ENCODE results near the gene TMEM163.
"Not testable (repeated sequence)": the region's sequence is repeated elsewhere in the genome, so short reads cannot be mapped to it uniquely, and the experiment has no call there.

The TMEM163 gene

DNA sequence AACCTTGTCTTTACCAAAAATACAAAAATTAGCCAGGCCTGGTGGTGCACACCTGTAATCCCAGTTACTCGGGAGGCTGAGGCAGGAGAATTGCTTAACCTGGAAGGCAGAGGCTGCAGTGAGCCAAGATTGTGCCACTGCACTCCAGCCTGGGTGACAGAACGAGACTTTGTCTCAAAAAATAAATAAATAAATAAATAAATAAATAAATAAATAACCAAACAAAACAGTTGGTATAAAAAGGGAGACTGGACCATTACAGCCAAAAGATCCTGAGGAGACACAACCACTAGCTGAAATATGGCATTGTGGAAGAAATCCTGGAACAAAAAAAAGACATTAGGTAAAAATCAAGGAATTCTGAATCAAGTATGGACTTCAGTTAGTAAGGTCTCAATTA lies 4.9 kb upstream of the TMEM163 start:
- not testable (repeated sequence) for DNase-seq (ENCODE audit: low read depth in 2 of 2)

DNA sequence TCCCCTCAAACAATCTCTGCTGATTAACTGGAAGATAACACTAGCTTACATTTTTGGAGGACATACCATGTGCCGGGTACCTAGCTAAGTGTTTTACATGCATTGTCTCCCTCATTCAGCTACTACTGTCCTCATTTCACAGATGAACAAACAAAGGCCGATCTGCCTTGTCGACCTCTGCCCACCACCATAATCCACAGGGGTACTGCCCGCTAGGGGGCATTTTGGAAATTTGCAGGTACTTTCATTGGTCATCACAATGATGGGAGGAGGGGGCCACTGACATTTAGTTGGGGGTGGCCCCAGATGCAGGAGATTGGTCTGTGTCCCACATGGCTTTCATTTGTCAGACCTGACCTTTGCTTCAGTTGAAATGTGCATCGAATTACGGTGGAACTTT lies 3.9 kb upstream of the TMEM163 start:
- DNase-seq (ENCODE audit: low read depth in 2 of 2): no peak

DNA sequence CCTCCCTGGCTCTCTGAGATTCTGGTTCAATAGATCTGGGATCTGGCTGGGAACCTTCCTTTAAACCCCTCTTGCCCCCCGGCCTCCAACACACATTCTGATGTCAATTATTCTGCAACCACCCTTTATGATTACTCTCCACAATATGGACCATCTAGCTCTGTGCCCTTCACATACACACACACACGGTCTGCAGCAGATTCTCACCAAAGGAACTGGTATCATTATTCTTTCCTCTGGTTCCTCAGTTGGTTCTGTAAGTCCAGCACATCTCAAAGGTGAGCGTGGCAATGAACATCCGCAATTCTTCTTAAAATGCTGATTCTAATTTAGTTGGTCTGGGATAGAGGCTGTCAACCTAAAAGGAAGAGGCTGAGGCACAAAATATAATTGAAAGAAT lies 2.8 kb upstream of the TMEM163 start:
- no peak for DNase-seq (ENCODE audit: low read depth in 2 of 2)

DNA sequence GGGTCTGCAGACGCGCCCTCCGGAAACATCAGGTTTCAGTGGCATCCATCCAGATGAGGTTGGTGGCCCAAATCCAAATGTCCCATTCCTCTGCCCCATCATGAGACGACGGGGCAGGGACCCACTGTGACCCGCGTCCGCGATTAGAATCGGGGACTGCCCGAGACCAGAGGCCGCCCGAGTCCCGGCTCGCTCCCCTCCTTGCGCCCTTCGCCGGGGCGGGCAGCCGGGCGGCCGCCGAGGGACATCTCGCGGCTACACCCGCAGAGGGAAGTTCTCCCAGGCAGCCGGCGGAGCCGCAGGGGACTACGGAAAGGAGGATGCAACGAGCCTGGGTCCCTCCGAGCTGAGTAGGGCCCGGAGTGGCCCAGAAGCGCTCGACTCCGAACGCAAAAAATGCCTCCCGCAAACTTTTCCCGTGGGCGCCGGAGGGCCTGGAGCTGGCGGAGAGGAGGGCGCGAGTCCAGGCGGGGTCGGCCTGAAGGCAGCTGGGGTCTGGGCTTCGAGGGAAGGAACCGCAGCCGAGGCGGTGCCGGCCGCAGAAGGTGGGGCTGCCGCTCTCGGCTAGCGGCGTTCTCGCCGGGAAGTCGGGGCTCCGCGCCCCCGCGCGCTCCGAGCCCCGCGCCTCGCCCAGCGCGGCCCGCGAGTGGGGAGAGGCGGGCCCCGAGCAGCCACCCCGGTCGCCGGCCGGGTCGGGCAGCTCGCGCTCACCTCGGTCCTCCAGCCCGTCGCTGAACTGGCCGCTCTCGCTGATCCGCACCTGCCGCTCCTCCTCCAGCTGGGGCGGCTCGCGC lies 580 bp downstream of the TMEM163 start:
- no peak for DNase-seq (ENCODE audit: low read depth in 2 of 2)

DNA sequence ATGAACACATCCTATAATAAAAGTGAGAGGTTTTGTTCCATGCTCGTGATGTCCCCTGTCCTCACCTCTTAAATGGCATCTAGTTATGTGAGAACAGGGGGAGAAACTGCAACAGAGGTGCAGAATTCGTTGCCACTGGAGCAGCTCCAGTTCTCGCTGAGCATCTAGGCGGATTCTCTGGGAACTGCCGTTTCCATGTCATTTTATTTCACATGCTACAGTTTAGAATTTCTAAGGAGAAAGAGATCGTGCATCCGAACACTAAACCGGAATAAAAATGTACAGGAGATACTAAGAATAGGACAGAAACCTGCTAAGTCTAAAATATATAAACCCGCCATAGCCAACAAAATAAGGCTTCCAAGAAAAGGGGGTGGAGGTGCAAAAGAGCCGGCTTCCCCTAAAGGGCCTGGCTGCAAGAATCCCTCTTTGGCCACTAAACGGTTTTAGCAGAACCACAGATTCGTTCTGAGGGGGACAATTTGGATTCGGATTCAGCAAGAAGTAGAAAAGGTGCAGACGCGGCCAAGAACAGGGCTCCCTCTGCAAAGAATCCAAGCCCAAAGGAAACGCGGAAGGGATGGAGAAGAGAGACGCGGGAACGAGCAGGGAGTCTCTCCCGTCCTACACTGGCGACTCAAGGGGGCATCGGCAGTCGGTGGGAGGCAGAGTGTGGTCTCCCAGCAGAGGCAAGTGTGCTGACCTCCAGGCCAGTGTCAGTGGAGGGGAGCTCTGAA lies 1.3 kb downstream of the TMEM163 start:
- no peak for DNase-seq (ENCODE audit: low read depth in 2 of 2)

DNA sequence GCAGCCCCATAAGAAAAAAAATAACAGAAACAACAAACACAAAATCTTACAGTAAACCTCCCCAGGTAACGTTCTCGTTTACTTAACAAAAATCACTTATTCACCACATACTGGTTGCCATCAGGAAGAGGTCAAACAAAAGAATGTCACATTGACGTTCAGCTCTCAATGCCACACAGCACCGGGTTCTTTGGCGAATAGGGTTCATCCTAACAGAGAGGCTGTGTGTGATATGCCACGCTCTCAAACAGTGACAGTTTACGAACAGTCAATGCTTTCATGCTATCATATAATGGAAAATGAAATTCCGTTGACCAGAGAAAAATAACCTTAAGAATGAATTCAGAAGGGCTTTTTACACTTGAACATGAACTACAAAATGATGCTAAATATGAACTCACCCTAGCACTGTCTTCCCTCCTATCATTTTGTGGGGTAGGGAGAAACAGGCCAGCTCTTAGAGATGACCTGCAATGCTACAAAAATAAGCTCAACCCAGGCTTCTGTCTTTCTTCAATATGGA lies 2.0 kb downstream of the TMEM163 start:
- DNase-seq (ENCODE audit: low read depth in 2 of 2): no peak

DNA sequence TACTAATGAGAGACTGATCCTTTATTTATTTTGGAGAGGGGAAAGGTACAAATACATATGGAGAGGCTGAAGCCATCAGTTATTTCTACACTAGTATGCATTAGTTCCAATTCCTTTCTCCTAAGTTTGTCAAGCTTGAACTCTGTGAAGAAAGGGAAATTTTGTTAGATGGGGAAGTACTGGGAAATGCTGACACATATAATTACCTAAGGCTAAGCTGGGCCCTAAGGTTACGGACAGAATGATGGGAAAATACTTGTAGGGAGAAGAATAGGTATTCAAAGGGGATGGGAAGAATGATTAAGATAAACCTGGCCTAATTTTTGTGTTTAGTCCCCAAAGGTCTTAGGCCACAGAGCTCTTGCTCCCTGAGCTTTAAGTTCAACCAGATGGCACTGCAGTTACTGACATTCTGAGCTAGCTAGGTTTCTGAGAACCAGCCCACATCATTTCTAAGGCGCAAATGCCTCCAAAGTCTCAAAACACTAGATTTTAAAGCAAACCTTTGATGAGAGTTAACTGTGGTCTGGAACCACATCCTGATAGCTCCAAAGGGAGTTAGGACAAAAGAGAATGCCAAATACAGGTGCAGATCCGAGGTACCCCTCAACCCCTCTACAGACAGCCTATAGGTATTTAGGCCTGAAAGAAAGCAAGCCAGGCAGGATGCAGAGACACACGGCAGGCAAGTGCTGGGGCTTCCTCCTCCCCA lies 2.7 kb downstream of the TMEM163 start:
- no peak for DNase-seq (ENCODE audit: low read depth in 2 of 2)

DNA sequence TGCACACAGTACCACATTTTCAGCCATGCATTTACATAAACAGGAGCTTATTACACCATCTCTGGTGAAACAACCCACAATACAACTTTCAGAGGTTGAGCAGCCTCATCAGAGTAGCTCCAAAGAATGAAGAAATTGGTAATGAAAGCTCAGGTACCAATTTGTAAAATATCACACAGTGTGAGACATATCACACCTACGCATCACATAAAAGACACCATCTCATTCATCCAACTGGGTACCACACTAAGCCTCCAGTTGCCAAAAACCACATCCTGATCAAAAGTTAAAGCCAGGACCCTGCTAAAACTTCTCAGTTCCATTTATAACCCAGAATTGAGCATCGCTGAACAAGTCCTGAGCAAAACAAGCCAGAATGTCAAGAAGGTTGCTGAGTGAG lies 4.6 kb downstream of the TMEM163 start:
- DNase-seq (ENCODE audit: low read depth in 2 of 2): no peak

DNA sequence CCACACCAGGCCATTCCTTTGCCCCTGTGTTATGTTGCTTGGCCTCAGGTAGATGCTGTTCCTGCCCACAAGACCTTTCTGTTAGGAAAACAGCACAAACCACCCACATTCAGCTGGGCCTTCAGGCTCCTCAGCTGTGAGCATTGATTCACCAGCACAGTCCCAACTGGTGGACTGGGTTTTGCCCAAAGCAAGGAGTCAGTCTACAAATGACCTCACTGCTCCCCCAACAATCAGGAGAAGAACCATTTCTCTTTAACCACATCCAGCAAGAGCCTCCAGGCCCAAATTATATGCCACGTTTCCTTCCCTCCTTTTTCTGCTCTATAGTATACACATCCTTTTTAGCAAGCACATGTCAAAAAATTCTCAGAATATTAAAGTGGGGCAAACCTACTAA lies 5.2 kb downstream of the TMEM163 start:
- DNase-seq (ENCODE audit: low read depth in 2 of 2): no peak

DNA sequence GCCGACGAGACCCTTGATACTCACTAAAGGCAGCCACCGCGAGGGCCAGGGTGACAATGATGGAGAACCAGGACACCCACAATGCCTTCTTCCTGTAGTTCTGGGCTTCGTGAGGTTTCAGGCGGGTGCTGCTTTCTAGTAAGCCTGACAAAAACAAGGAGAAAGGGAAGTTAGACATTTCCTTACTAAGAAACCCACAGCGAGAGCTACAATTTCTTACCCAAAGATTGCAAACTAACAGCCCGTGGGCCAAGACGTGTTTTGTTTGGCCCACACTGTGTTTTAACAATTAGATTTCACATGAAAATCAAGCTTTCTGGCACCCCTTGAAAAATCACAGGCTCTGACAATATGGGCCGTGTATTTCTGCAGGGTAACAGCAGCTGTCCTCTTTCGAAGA lies 5.6 kb downstream of the TMEM163 start:
- no peak for DNase-seq (ENCODE audit: low read depth in 2 of 2)

DNA sequence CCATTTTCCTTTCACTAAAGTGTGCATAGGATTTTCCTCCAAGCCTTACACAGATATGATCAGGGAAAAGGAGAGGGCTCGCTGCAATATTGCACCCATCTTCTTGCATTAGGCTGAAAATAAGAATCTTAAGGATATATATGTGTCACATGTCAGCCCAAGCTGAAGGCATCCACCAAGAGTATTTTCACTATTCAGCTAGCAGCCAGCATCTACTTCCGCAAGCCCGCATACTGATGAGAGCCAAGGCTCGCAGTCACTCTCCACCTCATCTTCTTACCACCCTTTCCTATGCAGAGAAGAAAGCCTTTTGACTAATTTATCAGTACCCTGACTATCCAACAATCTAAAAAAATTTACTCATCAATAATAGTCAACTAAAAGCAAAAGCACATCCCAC lies 6.1 kb downstream of the TMEM163 start:
- DNase-seq (ENCODE audit: low read depth in 2 of 2): no peak

DNA sequence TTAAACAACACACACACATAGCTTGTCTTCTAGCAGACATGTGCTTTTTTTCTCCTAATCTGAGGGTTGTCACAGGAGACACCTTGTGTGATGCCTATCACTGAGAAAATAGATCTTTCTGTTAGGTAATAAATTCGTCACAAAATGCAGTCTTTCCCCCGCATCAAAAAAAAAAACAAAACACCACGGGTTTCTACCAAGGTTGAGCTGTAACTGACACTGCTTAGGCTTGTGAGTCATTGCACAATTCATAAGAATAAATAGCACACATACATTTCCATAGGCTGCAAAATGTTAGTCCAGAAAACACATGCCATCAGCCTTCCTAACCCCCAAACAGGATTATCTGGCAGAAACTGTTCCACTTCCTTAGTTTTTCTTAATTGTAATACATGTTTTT lies 6.5 kb downstream of the TMEM163 start:
- DNase-seq (ENCODE audit: low read depth in 2 of 2): no peak

DNA sequence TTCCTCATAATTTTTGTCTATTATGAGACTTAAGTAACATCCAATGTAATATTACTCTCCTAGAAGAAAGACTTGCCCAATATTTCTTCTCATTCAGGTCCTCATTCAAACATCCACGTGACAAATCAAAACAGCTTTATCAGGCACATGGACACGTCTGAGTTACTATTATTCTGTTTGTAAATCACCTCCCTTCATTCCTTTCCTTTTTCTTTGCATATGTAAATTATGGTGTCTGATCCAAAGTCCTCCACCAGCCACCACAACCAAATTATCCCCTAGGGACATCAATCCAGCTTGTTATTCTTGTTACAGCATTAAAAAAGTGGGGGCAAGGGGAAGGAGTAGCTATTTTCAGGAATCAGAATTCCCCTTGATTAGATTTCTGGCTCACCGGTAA lies 7.1 kb downstream of the TMEM163 start:
- DNase-seq (ENCODE audit: low read depth in 2 of 2): no peak

DNA sequence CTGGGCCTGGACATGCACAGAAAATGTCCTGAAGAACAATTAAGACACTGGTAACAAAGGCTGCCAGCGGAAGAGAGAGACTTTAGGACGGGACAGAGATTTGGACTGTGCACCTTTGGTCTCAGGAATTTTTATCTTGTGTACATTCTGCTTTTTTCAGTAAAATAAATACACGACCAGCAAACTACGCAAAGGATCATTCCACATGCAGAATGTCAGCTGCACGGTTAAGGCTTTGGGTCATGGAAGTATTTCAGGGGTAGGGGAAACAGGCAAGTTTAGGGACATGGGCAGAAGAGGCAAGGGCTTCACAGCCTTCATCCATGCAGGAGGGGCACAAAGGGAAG lies 11.5 kb downstream of the TMEM163 start:
- DNase-seq (ENCODE audit: low read depth in 2 of 2): no peak

DNA sequence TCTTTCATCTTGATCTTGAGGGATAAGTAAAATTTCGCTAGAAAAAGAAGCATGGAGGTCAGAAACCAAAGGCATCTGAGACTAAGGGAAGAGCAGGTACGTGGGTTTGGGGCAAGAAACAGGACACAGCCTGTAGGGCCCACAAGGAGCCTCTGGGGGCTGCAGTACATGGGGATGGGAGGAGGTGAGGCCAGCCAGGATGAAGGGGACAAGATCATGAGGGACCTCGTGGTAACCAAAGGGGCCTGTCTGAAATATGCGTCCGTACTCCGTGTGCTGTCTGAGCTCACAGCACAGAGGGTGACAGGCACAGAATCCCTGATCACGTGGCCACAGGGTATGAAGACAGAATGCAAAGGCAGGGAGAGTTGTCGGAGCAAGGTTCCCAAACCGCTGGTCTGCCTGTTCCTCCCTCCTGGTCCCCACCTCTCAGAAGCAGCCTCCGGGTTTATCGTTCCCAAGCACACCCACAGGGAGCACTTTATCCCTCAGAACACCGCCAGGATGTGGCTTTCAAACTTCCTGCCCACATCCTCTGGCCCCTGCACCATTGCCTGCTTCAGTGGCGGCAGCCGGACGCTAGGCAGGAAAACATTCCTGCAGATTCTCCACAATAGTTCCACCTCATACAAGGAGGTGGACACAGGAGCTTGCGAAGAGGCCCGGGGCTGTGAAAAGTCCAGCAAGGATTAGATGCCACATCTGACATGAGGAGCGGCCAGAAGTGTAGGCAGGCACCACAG lies 12.0 kb downstream of the TMEM163 start:
- DNase-seq (ENCODE audit: low read depth in 2 of 2): no peak

DNA sequence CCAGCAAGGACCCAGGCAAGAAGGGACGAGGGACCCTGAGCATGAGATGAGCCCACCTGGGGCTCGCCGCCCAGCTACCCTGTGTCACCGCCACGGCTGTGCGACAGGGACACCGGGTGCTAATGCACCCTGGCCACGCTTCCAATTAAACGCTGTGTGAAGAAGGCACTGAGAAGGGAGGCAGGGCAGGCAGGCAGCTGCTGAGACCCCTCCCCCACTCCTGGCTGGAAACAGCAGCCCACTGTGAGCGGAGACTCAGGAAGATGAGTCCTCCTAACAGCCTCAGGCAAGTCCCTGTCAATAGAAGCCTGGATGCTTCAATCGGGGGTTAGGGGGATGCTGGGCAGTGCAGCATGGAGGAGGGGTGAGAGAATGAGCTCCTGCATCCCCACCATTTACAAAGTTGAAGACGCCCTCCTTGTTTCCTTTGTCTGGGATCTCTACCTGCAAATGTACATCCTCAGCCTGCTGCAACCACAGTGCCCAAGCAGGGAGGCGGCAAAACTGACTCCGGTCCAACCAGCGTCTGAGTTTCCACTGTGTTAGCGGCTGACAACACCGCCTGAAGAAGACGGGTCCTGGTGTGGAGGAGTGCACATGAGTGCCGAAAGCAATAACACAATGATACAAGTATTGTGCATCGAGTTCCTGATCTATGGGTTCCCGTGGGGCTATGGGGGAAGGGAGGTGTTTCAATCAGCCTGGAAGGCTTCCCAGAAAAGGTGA lies 12.8 kb downstream of the TMEM163 start:
- no peak for DNase-seq (ENCODE audit: low read depth in 2 of 2)

DNA sequence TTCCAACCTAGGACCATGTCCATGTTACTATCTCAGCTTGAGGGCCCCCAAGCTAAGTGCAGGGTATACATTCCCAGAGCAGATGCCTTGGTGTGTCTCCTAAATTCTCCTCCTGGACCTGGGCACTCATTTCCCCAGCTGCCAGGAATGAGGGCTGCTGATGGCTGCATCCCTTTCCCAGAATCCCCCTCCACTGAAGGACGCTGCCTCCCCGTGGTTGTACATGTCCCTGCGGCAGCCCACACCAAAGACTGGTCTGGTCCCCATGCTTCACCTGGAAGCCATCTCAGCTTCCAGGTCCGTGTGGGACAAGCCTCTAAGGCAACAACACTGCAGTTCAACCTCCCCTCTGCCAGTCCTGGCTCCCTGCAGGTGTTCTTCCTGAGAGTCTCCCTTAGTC lies 14.6 kb downstream of the TMEM163 start:
- no peak for DNase-seq (ENCODE audit: low read depth in 2 of 2)

DNA sequence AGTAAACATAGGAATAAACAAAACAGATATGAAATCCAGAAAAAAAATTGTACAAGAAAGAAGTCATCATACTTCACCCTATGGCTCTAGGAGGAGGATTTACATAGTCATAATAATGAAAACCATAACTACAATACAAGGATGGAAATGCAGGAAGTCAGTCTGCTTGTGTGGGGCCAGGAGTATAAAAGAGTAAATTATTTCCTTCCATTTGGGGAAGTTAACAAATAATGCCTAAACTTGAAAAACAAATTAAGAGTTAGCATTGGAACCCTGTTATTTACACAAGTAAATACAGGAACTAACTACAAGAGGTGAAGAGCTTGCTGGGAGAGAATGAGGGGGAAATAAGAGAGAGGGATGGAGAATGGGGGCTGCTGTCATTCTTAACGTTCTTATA lies 15.4 kb downstream of the TMEM163 start:
- DNase-seq (ENCODE audit: low read depth in 2 of 2): no peak

DNA sequence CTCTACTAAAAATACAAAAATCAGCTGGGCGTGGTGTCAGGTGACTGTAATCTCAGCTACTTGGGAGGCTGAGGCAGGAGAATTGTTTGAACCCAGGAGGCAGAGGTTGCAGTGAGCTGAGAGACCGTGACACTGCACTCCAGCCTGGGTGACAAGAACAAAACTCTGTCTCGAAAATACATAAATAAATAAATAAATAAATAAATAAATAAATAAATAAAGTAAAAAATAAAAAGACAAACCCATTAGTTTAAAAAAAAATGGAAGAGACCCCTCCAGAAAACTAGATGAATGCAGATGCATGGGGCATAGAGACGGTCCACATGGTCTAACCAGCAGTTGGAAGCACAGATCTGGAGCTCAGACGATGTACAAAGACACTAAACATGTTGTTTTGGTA lies 18.1 kb downstream of the TMEM163 start:
- no peak for DNase-seq (ENCODE audit: low read depth in 2 of 2)

DNA sequence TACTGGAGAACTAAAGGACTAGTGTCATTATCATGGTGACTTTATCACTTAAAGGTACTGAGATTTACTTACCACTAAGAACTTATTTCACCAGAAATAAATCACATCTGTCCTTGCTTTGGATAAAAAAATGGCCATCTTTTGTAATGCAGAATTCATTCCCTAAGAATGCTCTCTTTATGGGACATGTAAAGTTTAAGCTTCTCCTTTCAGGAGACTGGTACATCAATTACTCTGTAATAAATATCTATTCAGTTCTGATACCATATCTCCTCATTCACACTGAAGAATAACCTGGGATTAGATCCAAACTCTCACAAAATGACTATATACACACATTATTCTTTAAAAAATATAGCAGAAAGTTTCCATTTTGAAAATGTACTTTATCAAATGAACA lies 24.4 kb downstream of the TMEM163 start:
- no peak for DNase-seq (ENCODE audit: low read depth in 2 of 2)
